ENCODE results near the gene STRBP.
"Not testable (repeated sequence)": the region's sequence is repeated elsewhere in the genome, so short reads cannot be mapped to it uniquely, and the experiment has no call there.

STRBP gene

DNA sequence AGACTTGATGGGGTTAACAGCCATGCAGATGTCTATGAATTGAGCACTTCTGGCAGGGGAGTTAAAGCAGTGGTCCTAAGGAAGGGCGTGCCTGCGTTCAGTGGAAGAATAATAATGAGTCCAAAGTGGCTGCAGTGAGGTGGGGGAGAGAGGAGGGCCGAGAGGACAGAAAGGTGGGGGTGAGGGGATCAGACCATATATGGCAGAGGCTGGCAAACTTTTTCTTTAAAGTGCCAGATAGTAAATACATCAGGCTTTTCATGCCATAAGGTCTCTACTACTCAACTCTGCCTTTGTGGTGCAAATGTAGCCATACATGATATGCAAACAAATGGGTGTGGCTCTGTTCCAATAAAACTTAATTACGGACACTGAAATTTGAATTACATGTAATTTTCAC is 77.1 kb downstream of the STRBP start:
- ATAC-seq (no peak), DNase-seq (no peak)

GRCh38 chr9:123187131-123187530 is 81.3 kb downstream of the STRBP start:
- ATAC-seq (no peak), DNase-seq (no peak)

GRCh38 chr9:123186029-123186428 is 82.4 kb downstream of the STRBP start:
- not testable (repeated sequence) for ATAC-seq, DNase-seq

DNA sequence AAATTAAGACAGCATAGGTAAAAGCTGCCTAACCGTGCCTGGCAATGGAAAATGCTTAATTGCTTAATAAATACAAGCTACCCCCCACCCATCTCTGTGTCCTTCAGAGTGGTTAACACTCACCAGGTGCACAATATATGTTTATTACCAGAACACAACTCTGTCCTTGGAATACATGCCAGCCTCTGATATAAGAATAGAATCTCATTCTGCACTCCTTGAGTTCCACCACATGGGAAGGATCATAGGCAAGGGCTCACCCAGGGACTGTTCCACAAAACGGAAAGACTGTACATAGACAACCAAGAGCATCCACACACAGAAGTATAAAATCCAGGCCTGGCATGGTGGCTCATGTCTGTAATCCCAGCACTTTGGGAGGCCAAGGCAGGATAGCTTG is 91.4 kb downstream of the STRBP start:
- ATAC-seq (no peak), DNase-seq (no peak)

DNA sequence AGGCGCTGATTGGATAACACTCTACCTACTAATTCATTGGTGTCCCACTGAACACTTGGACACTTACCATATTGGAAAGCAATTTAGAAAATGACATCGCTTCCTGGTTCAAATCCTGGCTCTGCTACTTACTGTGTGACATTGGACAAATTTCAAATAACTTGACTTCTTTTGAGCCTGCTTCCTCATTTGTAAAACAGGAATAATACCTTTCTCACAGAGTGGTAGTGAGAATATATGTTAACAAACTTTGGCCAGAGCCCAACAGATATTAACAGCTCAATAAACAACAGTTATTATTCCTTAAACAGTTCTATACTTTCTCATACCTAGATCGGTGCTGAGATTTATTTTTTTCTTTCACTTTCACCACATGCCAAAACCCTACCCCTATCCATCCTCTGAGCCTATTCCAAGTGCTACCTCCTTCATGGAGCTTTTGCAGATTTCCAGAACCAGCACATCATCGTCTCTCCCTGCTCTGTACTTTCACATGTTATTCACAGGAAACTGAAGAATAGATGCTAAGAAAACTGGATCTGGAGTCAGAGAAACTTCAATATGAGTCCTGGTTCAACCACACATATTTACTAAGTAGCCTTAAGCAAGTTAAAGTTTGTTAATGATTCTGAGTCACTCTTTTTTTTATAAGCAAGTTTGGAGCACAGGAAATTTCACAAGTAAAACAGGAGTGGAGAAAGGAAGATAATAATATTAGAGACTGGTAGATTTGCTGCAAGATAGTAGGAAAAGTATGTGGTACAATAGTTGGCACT is 92.3 kb downstream of the STRBP start:
- DNase-seq = no peak
- no peak for ATAC-seq

DNA sequence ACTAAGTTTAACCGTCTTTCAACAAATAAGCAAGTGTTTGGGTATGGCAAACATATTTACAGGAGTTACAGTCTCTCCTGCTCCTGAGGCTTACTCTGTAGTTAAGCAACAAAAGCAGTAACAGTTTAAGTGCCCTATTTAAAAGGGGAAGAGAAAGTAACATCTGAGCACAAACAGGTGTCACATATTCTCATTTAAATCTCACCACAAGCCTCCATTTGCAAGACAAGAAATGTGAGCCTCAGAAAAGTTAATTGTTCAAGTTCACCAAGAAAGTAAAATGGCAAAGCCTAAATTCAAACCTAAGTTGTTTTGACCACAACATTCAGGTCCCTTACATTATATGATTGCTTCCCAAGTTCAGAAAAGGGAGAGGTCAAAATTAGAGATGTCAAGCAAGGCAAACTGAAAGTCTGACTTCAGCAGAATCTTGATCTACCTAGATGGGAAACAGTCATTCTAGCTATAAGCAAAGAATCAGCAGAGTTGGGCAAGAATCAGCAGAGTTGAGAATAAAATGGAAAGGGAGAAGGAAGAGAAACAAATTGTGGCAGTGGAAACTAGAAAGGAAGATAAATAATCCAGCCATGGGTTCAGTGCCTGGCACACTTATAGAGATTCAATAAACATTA is 93.4 kb downstream of the STRBP start:
- DNase-seq = no peak

GRCh38 chr9:123174079-123174478 is 94.3 kb downstream of the STRBP start:
- no peak for ATAC-seq
- no peak for DNase-seq

More for the DNA sequence above, 93.4 kb downstream of the STRBP start:
- ATAC-seq = no peak

DNA sequence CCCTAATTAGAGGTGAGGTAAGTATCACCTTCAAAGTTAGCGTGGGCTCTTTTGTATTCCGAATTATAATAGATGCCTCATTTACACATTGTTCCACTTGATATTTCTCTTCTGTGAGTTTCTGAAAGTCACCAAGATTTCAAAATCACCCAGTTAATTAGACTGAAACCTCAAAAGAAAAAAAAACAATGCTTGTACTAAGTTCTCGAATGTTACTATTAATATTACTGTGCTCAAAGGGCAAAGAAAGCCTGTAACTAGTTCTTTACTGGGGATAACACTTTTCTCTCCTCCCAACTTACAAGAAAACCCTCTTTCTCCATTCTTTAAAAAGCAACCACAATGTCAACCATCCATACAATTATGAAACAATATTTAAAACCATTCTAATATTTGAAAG is 98.5 kb downstream of the STRBP start:
- DNase-seq = no peak
- no peak for ATAC-seq

DNA sequence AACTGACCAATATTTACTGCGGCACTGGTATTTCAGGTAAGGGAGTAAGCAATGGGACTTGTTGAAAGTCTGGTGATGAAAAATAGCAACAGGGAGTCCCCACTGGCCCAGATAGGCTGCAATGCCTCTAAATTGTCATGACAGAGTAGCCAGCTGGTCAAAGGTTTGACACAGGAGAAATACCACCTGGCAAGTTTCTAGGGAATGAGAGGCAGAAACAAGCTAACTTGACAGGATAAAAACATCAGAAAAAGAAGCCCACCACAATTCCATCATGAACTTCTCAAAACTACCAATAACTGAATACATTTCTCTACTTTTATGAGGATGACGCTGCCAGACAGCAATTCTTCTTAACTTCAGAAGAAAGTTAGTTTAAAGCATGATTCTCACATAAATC is 99.8 kb downstream of the STRBP start:
- no peak for ATAC-seq
- DNase-seq = no peak

DNA sequence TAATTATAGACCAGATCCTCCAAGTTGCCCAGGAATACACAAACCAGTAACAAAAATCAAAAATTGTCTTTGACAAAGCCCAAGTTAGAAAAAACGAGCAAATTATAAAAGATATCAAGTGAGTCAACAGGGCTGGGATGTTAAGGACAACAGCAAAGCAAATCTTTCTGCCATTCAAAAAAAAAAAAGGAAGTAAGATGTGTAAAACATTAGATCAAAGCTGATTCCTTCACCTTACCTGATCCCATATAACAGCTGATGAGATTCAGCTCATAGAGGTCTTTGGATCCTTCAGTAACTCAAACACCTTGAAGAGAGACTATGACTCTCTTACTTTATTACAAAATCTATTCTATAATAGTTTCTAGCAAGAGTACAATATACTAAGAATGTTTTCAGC is 100.9 kb downstream of the STRBP start:
- ATAC-seq (no peak), DNase-seq (no peak)

- DNase-seq (no peak), ATAC-seq (no peak)
These were observed 102.6 kb downstream of the STRBP start for GRCh38 chr9:123165813-123166212.

- DNase-seq = no peak
- ATAC-seq = no peak
These were observed 104.1 kb downstream of the STRBP start for GRCh38 chr9:123164285-123164684.

GRCh38 chr9:123162791-123163345 is 105.5 kb downstream of the STRBP start:
- no peak for ATAC-seq
- DNase-seq = no peak

DNA sequence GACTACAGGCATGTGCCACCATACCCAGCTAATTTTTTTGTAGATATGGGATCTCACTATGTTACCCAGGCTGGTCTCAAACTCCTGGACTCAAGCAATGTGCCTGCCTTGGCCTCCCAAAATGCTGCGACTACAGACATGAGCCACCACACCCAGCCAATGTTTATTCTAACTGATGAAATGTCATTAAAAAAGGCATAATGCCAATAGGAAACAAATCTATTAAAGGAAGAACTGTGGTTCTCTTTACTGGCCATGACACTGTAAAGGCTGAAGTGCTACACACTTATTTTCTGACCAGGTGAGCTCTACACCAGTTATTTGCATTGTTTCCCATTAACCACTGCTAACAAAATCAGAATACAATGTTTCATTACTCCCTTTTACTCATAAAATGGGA is 106.0 kb downstream of the STRBP start:
- ATAC-seq = no peak

DNA sequence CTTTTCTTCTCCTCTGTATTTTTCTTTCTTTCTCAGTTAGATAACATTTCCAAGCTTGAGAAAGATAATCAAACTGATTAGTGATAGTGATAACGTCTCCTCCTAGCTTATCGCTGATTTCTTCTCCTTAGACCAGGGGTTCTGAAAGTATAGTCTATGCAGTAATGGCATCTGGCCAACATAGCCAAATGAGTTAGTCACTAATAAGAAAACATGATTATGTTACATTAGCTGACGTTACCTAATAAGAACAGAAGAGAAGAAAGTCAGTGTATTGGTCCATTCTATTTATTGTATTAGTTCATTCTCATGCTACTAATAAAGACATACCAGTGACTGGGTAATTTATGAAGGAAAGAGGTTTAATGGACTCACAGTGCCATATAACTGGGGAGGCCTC is 111.2 kb downstream of the STRBP start:
- DNase-seq (no peak), ATAC-seq (no peak)

More for the DNA sequence above, 106.0 kb downstream of the STRBP start:
- no peak for DNase-seq

GRCh38 chr9:123150708-123151503 is 117.5 kb downstream of the STRBP start:
- DNase-seq = no peak
- no peak for ATAC-seq

- DNase-seq = no peak
- no peak for ATAC-seq
These were observed 119.3 kb downstream of the STRBP start for GRCh38 chr9:123149067-123149466.

DNA sequence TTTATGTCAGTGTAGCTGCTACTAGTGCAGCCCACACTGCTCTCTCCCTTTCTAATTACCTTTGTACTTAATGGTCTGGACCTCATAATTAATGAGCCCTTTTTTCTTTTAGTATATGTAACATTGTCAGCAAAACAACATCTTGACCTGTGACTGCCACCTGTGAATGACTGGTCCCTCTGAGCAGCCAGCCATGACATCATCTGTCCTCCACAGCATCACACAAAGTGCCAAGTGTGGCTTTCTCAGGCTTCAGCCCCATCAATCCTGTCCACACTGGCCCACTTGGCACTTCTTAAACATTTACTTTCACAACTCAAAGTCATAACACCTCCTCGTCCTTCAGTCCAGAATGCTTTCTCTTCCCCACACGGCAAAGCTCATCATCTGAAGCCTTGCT is 130.2 kb downstream of the STRBP start:
- ATAC-seq (no peak), DNase-seq (no peak)

DNA sequence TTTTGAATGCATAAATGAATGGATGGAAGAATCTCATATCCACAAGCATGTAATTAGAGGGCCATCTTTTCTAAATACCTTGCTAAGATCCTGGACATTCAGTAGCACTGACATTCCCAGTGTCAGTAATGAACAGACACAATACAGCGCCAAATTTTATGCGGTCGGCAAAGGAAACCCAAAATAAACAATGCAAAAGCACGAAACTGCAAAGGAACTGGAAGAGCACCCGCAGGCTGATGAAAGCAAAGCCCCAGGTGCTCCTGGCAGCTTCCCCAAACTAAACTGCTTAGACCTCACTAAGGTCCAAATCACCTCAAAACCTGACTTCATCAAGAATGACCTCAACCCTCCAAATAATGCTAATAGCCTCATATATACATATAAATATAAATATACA is 133.0 kb downstream of the STRBP start:
- no peak for DNase-seq
- ATAC-seq = no peak

DNA sequence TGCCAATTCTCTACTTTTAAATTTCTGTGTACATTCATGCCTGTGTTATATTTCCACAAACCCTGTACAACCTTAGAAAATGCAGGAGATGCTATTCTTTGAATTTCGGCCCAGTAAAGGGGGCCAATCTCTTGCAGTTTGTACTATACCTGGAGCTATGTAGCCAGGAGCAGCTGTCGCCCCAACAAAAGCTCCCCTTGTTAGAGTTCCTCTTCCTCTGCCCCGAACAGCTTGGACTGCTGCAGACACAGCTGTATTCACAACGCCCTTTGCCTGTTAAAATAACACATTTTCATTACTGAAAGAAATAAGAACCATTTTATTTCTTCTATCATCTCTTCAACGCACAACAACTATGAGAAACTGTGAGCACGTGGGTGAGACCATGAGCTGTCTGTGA is 135.7 kb downstream of the STRBP start:
- ATAC-seq = no peak
- DNase-seq = no peak

- DNase-seq (no peak), ATAC-seq (no peak)
These were observed 136.4 kb downstream of the STRBP start for GRCh38 chr9:123131993-123132392.

DNA sequence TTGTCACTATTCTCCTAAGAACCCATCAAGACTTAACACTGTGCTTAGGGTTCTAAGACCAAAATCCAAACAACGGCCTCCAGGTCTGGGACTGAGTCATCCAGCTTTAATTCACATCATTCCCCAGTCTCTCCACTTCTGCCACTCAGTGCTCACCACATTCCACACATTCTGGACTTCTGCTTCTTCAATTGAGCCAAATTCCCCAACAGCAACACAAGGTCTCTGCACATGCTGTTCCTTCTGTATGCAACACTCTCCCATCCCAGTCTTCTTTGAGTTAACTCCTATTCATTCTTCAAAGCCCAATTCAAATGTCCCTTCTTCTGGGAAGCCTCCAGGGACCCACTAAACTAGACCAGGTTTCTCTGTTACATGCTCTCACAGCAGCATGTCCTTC is 137.1 kb downstream of the STRBP start:
- no peak for ATAC-seq
- no peak for DNase-seq

- ATAC-seq = no peak
- DNase-seq = no peak
These were observed 139.0 kb downstream of the STRBP start for GRCh38 chr9:123129423-123129822.

Data from stimulated activated naive CD8-positive, alpha-beta T cell treated with anti-CD3 and anti-CD28 coated beads, Interleukin-15, Interleukin-2, amounts not matched to agents 100 U/mL and 50 U/mL, for 24 hours (primary cell).